Activated CD4-positive, alpha-beta T cell treated with anti-CD3 and anti-CD28 coated beads for 48 hours (primary cell): Measurements from ENCODE around the gene SNX20.

Experiments used
- DNase-seq: peaks from one replicate; pipeline ENCODE4 v3.0.0-alpha.2; 2020

SNX20 gene

GRCh38 chr16:50653633-50654519 is 27.2 kb downstream of the SNX20 start:
- DNase-seq: no peak

- DNase-seq: no peak
Observed at GRCh38 chr16:50652836-50653425, 28.2 kb downstream of the SNX20 start.

DNA sequence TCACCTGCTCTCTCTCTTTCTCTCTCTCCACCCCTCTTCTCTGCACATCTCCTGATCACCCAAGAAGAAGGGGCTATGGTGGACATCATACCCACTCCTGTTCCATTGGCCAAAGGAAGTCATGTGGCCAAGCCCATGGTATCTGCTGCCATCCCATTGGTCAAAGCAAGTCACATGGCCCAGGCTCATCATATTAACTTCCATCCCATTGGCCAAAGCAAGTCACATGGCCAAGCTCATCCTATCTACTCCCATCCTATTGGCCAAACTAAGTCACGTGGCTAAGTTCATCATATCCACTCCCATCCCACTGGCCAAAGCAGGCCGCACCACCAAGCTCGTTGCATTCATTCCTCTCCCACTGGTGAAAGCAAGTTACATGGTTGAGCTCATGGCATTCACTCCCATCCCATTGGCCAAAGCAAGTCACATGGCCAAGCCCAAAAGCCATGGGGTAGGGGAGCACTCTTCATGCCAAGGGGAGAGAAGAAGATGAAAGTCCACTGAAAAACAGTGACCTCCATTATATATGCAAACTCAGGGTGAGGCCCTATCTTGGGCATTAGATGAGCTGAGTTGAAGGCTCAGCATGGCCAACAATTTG is 29.2 kb downstream of the SNX20 start:
- DNase-seq: peak; percentile 13

GRCh38 chr16:50646345-50646744 is 34.8 kb downstream of the SNX20 start:
- DNase-seq: no peak

DNA sequence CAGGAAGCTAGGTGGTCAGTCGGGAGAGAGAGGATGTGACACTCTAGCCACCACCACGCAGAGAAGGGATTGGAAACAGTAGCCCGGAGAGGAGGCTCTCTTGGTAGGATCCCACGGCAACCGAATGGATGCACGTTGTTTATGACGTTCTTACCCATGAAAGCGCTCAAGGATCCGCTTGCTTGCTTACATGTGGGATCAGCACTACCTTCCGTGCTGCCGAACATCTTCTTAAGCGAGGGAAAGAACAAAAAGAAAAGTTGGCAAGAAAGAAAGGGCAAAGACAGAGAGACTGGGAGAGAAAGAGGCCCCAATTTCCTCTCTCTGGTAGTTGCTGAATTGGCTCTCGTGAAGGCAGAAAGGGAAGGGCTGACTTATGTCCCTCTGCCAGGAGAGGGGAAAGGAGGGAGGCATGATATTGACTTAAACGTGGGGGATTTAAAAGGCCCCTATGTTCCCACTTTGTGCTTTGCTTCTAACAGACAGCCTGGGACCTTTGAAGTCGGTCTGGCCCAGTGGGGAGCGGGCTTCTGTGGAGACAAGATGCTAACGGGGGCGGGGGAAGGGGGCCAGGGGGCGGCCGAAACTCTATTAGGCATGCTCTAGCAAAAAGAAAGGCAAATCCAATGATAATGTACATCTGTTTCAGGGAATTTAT is 35.4 kb downstream of the SNX20 start:
- no peak for DNase-seq

GRCh38 chr16:50644729-50645128 is 36.4 kb downstream of the SNX20 start:
- DNase-seq: peak; percentile 58

DNA sequence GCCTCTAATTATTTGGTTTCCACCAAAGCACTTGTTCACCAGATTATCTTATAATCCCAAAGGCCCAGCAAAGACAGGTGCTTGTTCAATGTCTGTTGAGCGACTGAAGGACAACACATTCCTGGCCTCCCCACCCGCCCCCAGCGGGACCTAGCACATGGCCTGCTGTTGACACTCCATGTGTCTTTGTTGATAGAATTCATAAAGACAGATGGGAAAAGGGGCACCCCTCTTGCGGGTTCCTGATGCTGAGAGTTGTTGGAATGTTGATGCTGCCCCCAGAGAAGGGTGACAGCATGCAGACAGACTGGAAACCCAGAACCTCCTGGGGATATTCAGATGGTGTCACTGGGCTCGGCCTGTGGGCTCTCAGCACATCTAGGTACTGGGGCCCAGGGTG is 36.9 kb downstream of the SNX20 start:
- no peak for DNase-seq

- DNase-seq: no peak
Observed at GRCh38 chr16:50643192-50643591, 37.9 kb downstream of the SNX20 start.

DNA sequence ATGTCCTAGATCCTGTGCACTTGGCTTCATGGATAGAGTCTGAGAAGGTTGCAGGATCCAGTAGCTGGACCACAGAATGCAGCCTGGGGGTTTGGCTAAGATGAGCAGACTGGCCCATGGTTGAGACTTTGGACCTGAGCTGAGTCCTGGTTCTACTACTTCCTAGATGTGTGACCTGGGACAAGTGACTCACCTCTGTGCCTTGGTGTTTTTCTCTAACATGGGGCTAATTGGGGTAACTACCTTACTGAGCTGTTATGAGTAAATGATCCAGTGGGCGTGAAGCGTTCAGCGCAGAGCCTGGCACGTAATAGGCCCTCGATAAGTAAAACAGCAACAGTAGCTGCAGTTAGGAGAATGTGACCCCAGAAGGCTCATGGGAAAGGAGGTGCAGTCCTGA is 38.8 kb downstream of the SNX20 start:
- peak; percentile 22 for DNase-seq

DNA sequence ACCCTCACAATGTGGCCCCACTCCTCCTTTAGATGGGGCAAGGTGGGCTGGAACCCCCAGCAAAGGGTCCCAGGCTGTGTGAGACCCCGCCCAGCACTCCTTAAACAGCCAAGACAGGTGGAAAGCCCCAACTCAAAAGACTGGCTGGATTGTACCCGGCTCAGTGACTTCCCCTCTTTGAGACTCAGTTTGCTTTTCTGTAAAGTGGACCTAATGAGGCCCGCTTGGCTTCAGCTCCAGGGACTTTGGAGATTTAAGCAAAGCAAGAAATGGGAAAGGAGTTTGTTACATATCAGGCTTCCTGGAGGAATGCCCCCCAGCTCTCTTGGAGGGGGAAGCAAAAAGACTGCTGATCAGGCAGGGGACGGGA is 39.3 kb downstream of the SNX20 start:
- no peak for DNase-seq

DNA sequence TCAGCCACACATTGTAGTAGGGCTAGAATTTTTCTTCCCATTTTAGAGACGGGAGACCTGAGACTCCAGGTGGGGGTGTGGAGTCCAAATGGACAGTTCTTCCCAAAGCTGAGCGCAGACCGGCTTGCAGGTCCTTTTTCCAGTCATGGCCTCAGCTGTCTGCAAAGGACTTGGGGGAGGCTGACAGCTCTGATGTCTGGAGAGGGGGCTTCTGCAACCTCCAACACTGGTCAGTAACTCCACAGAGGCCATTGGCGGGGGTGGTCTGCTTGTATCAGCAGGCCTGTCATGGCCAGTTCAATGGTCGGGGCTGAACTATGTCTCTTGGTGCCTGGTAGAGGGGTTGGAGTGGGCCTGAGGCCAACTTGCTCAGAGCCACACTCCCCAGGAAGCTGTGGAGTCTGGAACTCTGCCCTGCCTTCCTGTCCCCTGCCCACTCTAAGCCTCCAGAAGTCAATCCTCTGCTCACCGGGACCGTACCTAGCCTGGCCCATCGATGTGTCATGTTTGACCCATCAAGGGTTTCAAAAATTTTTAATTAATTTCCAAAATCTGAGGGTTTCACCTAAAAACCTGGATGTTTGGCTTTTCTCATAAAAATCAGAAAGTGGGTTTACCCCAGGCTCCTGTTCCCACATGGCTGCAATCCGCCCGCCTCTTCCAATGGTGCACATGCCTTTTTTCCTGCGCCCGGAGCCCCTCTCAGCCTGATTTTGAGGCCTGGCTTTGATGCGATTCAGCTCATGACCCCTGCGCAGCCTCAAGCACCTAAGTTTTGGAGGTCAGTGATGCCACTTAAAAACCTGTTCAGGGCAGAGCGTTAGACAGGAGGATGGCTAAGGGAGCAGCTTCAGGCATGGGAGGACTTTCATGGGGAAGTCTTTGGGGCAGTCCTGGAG is 39.9 kb downstream of the SNX20 start:
- DNase-seq: no peak

- no peak for DNase-seq
Observed at GRCh38 chr16:50640391-50640790, 40.7 kb downstream of the SNX20 start.

GRCh38 chr16:50638816-50639670 is 42.1 kb downstream of the SNX20 start:
- no peak for DNase-seq

GRCh38 chr16:50637716-50638602 is 43.2 kb downstream of the SNX20 start:
- DNase-seq: no peak

DNA sequence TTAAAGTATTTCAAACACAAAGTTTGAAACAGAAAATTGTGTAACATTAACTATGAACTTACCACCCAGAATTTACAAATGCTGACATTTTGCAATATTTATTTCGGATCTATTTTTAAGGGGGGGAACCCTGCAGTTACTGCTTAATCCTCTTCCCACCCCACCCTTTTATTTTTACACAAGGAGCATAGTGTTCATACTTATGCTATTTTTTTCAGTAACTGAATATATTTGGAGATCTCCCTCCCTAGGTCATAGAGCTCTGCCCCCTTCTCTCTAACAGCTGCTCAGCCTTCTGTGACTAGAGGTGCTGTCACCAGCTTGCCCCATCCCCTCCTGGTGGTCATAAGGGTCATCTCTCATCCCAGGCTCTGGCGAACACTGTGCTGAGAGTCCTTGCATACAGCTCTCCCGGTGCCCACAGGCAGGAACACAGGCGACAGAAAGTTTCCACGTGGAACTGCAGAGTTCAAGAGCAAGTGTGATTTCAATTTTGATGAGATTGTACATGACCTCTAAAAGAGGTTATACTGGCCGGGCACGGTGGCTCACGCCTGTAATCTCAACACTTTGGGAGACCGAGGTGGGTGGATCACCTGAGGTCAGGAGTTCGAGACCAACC is 44.2 kb downstream of the SNX20 start:
- no peak for DNase-seq

DNA sequence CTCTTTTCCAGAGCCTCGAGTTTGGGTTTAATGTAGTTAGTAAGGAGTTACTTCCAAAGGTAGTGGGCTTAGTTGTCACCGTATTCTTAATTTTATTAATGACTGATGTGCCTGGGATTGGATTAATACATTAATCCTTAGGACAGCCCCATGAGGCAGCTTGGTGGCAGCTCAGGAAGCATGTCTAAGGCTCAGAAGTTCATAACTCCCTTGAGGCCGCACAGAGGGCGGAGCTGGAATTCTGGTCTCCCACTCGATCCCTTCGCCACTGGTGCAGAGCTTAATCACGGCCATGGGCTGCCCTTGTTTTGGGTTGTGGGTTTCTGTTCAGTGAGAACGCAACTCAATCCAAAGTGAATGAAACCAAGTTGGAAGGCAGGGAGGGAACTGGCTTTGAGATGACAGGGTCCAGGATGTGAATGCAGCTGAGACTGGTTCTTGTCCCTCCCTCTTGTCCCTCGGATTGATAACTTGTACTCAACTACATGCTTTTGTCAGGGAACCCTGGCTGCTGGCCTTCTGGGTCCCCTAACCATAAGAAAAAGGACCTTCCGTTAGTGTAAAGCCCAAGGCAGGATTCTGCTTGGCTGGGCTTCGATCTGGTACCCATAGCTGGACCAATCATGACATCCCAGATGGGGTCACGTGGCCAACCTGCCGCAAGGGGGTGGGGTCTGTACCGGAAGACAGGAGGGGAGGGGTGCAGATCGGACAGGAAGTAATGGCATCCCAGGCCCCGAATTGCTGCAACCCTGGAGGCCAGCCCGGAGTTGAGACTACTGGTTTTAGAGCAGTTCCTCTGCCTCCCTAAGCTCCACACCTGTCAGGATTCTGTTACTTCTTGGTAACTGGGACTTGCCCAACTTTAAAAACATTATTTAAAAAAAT is 45.4 kb downstream of the SNX20 start:
- DNase-seq: peak; percentile 64

- no peak for DNase-seq
Observed at GRCh38 chr16:50634947-50635346, 46.2 kb downstream of the SNX20 start.

- no peak for DNase-seq
Observed at GRCh38 chr16:50634090-50634489, 47.0 kb downstream of the SNX20 start.
